GM21723 (cell line): ENCODE results near the gene CCL5.
"Not testable (repeated sequence)": the region's sequence is repeated elsewhere in the genome, so short reads cannot be mapped to it uniquely, and the experiment has no call there.

Source experiments
- ATAC-seq: cut with Tn5 transposase; IDR thresholded peaks from one replicate; pipeline ENCODE4 v1.9.1; 2021; ENCODE audit warnings: mild to moderate bottlenecking, moderate library complexity; ENCODE audit not compliant: unreplicated experiment

CCL5 gene

GRCh38 chr17:35900280-35900679, 20.1 kb upstream of the CCL5 start:
- no peak for ATAC-seq

- ATAC-seq: no peak
These were observed 18.3 kb upstream of the CCL5 start for GRCh38 chr17:35898283-35899070.

GRCh38 chr17:35897772-35898171, 17.6 kb upstream of the CCL5 start:
- not testable (repeated sequence) for ATAC-seq

- no peak for ATAC-seq
These were observed 15.8 kb upstream of the CCL5 start for GRCh38 chr17:35895636-35896587.

- ATAC-seq: no peak
These were observed 14.0 kb upstream of the CCL5 start for GRCh38 chr17:35894206-35894605.

GRCh38 chr17:35893751-35894150, 13.6 kb upstream of the CCL5 start:
- no peak for ATAC-seq

GRCh38 chr17:35892091-35893035, 12.2 kb upstream of the CCL5 start:
- no peak for ATAC-seq

- ATAC-seq: no peak
These were observed 11.1 kb upstream of the CCL5 start for GRCh38 chr17:35891269-35891668.

GRCh38 chr17:35890774-35891155, 10.6 kb upstream of the CCL5 start:
- ATAC-seq: no peak

GRCh38 chr17:35889818-35890773, 9.9 kb upstream of the CCL5 start:
- no peak for ATAC-seq

GRCh38 chr17:35889241-35889640, 9.1 kb upstream of the CCL5 start:
- no peak for ATAC-seq

GRCh38 chr17:35878361-35878760, 1.8 kb downstream of the CCL5 start:
- ATAC-seq: no peak

- no peak for ATAC-seq
These were observed 2.7 kb downstream of the CCL5 start for GRCh38 chr17:35877345-35878029.

GRCh38 chr17:35876534-35876933, 3.6 kb downstream of the CCL5 start:
- no peak for ATAC-seq

GRCh38 chr17:35875800-35876139, 4.4 kb downstream of the CCL5 start:
- no peak for ATAC-seq

- ATAC-seq: no peak
These were observed 4.9 kb downstream of the CCL5 start for GRCh38 chr17:35875072-35875799.

GRCh38 chr17:35872196-35872980, 7.8 kb downstream of the CCL5 start:
- ATAC-seq: no peak
